Measurements from ENCODE around the gene MLLT11.

The MLLT11 gene

DNA sequence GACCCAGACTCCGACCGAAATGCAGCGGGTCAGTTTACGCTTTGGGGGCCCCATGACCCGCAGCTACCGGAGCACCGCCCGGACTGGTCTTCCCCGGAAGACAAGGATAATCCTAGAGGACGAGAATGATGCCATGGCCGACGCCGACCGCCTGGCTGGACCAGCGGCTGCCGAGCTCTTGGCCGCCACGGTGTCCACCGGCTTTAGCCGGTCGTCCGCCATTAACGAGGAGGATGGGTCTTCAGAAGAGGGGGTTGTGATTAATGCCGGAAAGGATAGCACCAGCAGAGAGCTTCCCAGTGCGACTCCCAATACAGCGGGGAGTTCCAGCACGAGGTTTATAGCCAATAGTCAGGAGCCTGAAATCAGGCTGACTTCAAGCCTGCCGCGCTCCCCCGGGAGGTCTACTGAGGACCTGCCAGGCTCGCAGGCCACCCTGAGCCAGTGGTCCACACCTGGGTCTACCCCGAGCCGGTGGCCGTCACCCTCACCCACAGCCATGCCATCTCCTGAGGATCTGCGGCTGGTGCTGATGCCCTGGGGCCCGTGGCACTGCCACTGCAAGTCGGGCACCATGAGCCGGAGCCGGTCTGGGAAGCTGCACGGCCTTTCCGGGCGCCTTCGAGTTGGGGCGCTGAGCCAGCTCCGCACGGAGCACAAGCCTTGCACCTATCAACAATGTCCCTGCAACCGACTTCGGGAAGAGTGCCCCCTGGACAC is 12.1 kb upstream of the MLLT11 start:
- TF ChIP-seq POLR2A (IDR thresholded peaks at IDR 0.05; ENCODE audit: low read depth, low read length), result peak; percentile 61
- FAIRE-seq (no peak), DNase-seq (ENCODE audit: insufficient read length, low spot score) (peak; percentile 86)

DNA sequence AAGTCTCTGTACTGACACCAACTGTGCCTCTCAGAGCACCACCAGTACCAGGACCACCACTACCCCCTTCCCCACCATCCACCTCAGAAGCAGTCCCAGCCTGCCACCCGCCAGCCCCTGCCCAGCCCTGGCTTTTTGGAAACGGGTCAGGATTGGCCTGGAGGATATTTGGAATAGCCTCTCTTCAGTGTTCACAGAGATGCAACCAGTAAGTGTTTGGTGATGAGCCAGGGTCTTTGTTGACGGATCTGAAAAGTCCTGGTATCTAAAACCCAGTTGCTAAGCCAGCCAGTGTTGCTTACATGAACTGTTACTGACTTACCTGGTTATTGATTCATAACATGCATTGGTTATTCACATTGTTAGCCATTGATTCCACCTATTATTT is 11.6 kb upstream of the MLLT11 start:
- no peak for TF ChIP-seq POLR2A (IDR thresholded peaks at IDR 0.05; ENCODE audit: low read depth, low read length)
- FAIRE-seq (no peak), DNase-seq (ENCODE audit: insufficient read length, low spot score) (no peak)

DNA sequence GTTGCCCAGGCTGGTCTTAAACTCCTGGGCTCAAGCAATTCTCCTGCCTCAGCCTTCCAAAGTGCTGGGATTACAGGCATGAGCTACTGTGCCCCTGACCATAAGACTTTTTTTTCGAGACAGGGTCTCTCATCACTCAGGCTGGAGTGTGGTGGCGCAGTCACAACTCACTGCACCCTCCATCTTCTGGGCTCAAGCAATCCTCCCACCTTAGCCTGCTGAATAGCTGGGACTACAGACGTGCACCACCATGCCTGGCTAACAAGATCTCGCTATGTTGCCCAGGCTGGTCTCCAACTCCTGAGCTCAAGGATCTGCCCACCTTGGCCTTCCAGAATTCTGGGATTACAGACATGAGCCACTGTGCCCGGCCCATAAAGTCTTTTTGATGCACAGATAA is 10.7 kb upstream of the MLLT11 start:
- FAIRE-seq (no peak), DNase-seq (ENCODE audit: insufficient read length, low spot score) (no peak)
- 0 out of 2 replicates have a peak, but pooled peaks have one; percentile 20 for TF ChIP-seq POLR2A (IDR thresholded peaks at IDR 0.05; ENCODE audit: low read depth, low read length)

DNA sequence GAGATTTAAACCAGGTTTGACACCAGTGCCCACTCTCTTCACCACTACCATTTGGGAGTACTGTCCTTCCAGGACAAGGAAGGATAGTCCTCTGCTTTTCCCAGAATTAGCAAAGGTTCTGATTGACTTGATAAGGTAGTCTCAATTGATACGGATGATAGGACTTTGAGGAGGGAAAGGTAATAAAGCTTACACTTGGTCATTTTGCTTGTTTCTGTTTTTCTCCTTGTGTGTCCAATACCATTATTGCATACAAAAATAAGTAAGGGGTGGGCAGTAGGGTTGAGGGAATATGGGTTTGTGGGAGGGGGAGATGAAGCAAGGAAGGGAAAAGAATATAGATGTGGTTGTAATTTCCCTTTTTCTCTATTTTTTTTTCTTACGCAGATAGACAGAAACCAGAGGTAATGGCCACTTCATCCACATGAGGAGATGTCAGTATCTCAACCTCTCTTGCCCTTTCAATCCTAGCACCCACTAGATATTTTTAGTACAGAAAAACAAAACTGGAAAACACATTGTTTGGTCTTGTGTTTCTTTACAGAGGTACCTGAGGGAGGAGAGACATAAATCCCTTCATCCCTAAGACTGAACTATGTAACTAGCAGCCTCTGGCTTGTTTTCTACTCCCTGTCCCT is 10.0 kb upstream of the MLLT11 start:
- no peak for FAIRE-seq
- TF ChIP-seq POLR2A (IDR thresholded peaks at IDR 0.05; ENCODE audit: low read depth, low read length), result no peak
- DNase-seq (ENCODE audit: insufficient read length, low spot score), result no peak

DNA sequence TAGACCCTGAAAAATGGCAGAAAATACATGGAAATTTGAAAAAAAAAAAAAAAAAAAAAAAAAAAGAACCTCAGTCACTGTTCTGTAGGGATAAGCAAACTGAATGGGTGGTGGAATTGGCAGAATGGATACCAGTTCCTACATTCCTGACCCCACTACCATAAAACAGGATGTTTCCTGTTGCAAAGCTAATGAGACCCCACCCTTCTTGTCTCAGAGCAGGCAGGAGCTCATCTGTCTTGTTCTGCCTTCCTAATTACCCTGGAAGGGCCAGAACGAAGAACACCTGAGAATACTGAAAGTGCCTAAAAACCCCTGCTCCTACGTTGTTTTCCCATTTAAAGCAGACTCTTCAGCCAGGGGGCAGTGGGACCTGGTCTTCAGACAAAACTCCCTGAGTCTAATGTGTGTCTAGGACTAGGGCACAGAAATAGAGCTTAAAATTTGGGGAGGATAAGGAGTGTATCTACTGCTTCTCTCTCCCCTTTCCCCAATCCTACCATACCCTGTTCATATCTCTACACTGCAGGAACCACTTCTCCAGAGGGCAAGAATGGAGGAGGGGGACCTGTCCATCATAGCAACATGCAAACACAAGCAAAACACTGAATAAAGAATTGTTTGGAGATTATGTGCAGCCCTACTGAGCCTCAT is 8.7 kb upstream of the MLLT11 start:
- DNase-seq (ENCODE audit: insufficient read length, low spot score) (no peak), FAIRE-seq (no peak)
- no peak for TF ChIP-seq POLR2A (IDR thresholded peaks at IDR 0.05; ENCODE audit: low read depth, low read length)

DNA sequence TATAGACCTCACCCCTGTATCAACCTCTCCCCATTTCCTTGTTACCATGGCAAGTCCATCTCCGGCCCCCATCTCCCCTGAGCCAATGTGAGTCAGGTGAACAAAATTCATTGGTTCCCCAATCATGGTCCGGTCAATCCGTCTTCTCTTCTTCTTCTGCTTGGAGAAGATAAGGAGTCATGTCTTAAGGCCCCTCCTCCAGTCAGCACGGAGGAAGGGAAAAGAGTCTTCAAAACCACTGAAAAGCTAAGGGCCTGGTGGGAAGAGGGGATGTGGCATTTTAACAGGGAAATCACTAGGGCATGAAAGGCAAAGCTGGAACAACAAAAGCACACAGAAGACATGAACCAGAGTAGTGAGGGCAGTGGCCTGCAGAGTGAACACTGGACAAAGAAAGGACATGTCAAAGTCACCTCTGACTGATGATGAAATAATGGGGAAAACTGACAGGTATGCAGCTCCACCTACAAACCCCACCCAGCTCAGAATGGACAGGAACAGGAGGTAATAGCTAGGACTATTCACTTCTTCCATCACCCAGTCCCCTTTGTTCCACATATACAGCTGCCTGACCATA is 5.1 kb upstream of the MLLT11 start:
- TF ChIP-seq POLR2A (IDR thresholded peaks at IDR 0.05; ENCODE audit: low read depth, low read length), result no peak
- FAIRE-seq (no peak), DNase-seq (ENCODE audit: insufficient read length, low spot score) (no peak)

DNA sequence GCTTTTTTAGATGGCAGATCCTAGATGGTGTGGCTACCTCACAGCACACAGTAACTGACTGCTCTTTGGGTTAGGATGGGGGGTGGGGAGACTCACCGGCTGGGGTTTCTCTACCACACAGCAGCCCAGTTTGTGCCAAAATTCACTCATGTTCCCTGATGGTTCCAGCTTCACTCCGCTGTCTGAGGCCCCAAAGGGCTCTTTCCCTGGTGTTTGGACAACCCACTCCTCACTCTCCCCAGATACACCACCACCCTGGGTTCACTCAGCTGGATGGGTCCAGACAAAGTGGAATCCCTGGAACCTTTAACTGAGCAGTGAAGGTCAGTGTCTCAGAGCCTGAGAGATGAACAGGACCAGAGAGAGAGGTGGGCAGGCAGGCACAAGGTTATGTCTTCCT is 4.6 kb upstream of the MLLT11 start:
- FAIRE-seq, result no peak
- no peak for TF ChIP-seq POLR2A (IDR thresholded peaks at IDR 0.05; ENCODE audit: low read depth, low read length)
- DNase-seq (ENCODE audit: insufficient read length, low spot score), result no peak

DNA sequence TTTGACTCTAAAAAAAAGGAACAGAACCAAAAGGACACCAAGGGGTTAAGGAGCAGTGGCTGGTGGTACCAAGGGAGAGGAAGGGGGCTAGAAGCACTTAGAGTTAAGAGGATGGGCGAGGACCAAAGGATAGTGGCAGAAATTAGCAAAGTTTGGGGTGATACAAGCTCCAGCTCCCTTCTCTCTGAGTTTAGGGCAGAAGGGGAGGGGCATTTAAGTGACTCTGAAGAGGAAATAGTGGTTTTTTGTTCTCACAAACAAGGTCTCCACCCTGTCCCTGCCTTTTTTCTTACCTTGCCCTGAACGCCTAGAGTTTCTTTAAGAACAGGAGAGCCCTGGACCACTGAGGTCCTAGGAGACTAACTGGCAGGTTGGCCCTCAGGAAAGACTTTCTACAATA is 4.0 kb upstream of the MLLT11 start:
- TF ChIP-seq POLR2A (IDR thresholded peaks at IDR 0.05; ENCODE audit: low read depth, low read length), result no peak
- FAIRE-seq, result no peak
- no peak for DNase-seq (ENCODE audit: insufficient read length, low spot score)

DNA sequence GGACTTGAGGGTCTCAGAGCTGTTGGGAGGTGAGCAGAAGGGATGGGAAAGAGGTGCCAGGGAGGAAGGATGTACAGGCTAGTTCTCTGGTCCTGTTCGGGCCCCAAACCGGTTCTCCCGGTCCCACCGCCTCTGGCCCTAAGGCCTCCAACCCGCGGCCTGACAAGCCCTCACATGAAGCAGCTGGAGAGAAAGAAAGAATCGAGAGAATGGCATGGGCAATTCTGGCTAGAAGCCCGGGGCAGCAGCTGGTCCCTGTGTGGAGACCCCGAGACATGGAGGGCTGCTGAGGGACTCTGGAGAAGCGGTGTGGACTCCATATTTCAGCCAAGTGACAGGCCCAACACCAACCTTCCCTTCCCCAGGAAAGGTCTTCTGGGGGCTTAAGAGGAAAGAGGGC is 1.5 kb upstream of the MLLT11 start:
- DNase-seq (ENCODE audit: insufficient read length, low spot score), result no peak
- no peak for FAIRE-seq
- no peak for TF ChIP-seq POLR2A (IDR thresholded peaks at IDR 0.05; ENCODE audit: low read depth, low read length)

DNA sequence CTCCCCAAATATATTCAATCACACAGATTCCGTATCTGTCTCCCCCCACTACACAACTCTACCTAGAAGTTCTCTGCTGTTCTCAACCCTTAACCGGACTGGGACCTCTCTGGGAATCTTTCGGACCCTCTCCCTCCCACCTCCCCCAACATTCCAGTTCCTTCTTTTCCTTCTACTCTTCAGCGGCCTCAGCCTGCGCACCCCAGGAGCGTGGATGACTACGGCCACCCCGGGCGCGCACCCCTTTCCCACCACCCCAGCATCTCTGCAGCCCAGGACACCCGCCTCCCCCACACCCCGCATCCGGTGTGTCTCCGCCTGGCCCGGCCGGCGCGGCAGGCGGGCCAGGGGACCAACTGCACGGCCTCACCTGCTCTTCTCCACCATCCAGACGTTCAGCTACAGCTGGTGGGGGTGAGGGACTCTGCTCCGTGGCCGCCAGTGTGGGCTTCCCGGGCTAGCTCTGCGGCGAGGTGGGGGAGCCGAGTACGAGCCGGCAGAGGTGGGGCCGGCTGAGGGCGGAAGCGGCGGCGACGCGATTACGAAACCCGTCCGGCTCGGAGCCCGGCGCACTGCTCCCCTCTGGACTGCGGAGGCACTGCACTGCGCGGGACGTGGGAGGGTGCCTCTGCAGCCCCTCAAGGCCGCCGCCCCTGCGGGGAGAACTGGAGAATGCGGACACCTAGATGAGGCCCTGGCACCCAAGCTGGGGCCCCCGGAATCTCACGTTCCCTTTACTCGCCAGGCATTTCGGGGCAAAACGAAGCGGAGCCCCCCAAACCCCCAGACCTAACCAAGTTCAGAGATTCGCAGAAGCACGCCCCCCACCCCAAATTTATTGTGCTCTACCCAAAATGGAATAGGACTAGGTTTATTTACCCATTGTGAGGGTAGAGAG is 839 bp upstream of the MLLT11 start, which contains the start of gene CDC42SE1:
Gene CDC42SE1, minus strand, starts transcription at position 514 of the 898 bp plus-strand sequence. CDS start 3,892 bp downstream, outside the sequence.
- peak; percentile 96 for TF ChIP-seq POLR2A (IDR thresholded peaks at IDR 0.05; ENCODE audit: low read depth, low read length)
- DNase-seq (ENCODE audit: insufficient read length, low spot score) (peak; percentile 94), FAIRE-seq (no peak)

DNA sequence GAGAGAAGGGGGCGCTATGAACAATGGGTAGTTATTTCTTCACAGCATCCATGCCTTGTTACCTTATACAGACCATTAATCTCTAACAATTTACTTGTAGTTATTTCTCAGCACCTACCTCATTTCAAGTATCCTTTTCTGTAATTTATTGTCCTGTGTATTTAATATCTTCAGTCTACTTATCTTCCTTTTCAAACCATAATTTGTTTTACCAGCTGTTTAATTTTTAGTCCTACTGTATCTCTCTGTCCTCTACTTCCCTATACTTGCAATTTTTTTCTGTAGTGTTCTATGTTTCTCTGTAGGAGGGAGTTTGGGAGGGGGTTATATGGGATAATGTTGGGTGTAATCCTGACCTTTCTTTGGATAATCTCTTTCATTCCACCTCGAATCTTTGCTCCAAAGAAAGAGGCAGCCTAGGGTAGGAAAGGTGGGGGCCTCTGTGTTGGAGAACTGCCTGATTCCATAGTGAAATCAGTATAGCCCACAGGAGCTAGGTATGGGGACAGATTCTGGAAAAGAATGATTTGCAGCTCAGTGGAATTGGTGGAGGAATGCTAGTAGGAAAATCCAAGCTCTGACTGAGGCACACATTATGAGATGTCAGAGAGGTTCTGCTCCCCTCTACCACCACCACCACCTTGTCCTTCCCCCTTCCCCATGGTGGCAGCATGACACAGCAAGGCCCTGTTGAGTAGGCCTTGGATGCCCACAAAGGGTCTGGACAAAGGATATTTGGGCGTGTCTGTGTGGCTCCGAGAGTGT is 642 bp downstream of the MLLT11 start:
- TF ChIP-seq POLR2A (IDR thresholded peaks at IDR 0.05; ENCODE audit: low read depth, low read length), result no peak
- FAIRE-seq (no peak), DNase-seq (ENCODE audit: insufficient read length, low spot score) (no peak)

DNA sequence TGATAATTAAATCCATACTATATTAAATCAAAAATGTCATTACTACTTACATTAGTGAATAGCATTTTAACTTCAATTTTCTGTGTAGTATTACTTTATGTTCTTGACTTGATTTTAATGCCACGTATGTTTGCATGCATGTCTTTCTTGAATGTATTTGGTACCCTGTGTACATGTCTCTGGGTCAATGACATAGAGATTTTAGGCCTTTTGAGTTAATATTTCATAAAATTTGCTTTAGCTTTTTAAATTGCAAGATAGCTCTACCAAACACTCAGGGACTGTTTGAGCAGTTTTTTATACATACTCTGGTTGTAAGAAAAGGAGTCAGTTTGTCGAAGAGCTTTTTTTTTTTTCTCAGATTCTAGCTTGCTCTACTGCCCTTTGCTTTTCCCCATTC is 1.5 kb downstream of the MLLT11 start:
- TF ChIP-seq POLR2A (IDR thresholded peaks at IDR 0.05; ENCODE audit: low read depth, low read length), result no peak
- no peak for FAIRE-seq

More for the DNA sequence above, 1.5 kb downstream of the MLLT11 start:
- no peak for DNase-seq (ENCODE audit: insufficient read length, low spot score)
